GM21360 (cell line): ENCODE results near the gene KAZN.

Experiments used
- ATAC-seq: cut with Tn5 transposase; IDR thresholded peaks from one replicate; pipeline ENCODE4 v1.9.1; 2021; ENCODE audit warnings: mild to moderate bottlenecking, moderate library complexity; ENCODE audit not compliant: unreplicated experiment

Gene KAZN

GRCh38 chr1:14945132-14946010 lies 346.9 kb downstream of the KAZN start:
- no peak for ATAC-seq

GRCh38 chr1:14946011-14946359 lies 347.5 kb downstream of the KAZN start:
- no peak for ATAC-seq

GRCh38 chr1:14946684-14947238 lies 348.3 kb downstream of the KAZN start:
- no peak for ATAC-seq

- no peak for ATAC-seq
Observed at GRCh38 chr1:14947421-14947820, 348.9 kb downstream of the KAZN start.

GRCh38 chr1:14948112-14948652 lies 349.7 kb downstream of the KAZN start:
- no peak for ATAC-seq

- ATAC-seq: no peak
Observed at GRCh38 chr1:14949270-14949835, 350.9 kb downstream of the KAZN start.

- no peak for ATAC-seq
Observed at GRCh38 chr1:14949836-14950713, 351.6 kb downstream of the KAZN start.

- ATAC-seq: no peak
Observed at GRCh38 chr1:14951766-14952165, 353.3 kb downstream of the KAZN start.

GRCh38 chr1:14952626-14953314 lies 354.3 kb downstream of the KAZN start:
- ATAC-seq: no peak

- ATAC-seq: no peak
Observed at GRCh38 chr1:14954210-14954609, 355.7 kb downstream of the KAZN start.

GRCh38 chr1:14954930-14955329 lies 356.4 kb downstream of the KAZN start:
- no peak for ATAC-seq

GRCh38 chr1:14955402-14955801 lies 356.9 kb downstream of the KAZN start:
- no peak for ATAC-seq

- no peak for ATAC-seq
Observed at GRCh38 chr1:14955976-14956375, 357.5 kb downstream of the KAZN start.

- ATAC-seq: no peak
Observed at GRCh38 chr1:14956579-14957195, 358.2 kb downstream of the KAZN start.

GRCh38 chr1:14957375-14958098 lies 359.1 kb downstream of the KAZN start:
- ATAC-seq: no peak

GRCh38 chr1:14958249-14959058 lies 360.0 kb downstream of the KAZN start:
- ATAC-seq: no peak

GRCh38 chr1:14959059-14959694 lies 360.7 kb downstream of the KAZN start:
- ATAC-seq: no peak

GRCh38 chr1:14961661-14962267 lies 363.3 kb downstream of the KAZN start:
- no peak for ATAC-seq
